ENCODE results near the gene ITGB7. TPM values are rescaled to one million over a fixed set of nuclear protein-coding genes. Genes with fewer than 3 reads are reported as not detected.

Gene ITGB7
- polyA plus RNA-seq, 3 donors from 2014 or later, result 289 to 390 (median 389) TPM

DNA sequence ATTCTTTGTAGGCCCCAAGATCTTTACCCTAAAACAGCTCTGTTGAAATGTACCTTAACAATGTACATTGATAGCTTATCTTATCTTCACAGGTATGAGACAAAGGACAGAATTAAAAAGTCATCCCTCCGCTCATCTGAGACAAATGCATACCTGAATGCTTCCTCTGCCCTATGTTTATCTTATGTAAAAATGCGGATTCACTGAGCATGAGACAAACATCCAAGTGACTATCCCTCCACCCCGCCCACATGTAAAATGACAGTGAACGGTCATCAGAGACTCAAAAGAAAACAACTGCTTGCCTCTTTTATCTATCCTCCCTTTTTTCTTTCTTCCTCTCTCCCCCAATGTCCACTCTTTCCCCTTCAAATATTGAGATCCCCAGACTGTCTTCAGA is 63.7 kb downstream of the ITGB7 start:
- Mint-ChIP-seq H3K4me3 (no peak overlapping the region), H3K36me3 (no peaks in the 10 kb centered on the region), H3K9me3 (peaks cover 0 to 2% (median 0%) of the 10 kb centered on the region in 6 donors), H3K27ac (no peak overlapping the region), H3K4me1 (no peaks in the 10 kb centered on the region), H3K27me3 (ENCODE audit: low read depth in 3 of 3) (peaks cover 0 to 5% (median 0%) of the 10 kb centered on the region in 3 donors)
- no peak for DNase-seq

Other genes starting within 250 kb of the ITGB7 start
- gene EIF4B, start 200.8 kb downstream of the ITGB7 start, polyA plus RNA-seq, result 10 to 100 TPM; 57.2 to 83.4 (median 69.2) TPM
- gene TNS2, start 157.2 kb downstream of the ITGB7 start, polyA plus RNA-seq, result not detected
- 10 to 100 TPM; 35.6 to 70.4 (median 59.6) TPM for gene SPRYD3, start 127.9 kb downstream of the ITGB7 start, polyA plus RNA-seq
- 1 to 10 TPM in 1 of 3 donors, under 1 TPM in 1, not detected in 1; 0.69 to 2.1 TPM for gene IGFBP6, start 109.6 kb downstream of the ITGB7 start, polyA plus RNA-seq
- not detected for gene SOAT2, start 103.8 kb downstream of the ITGB7 start, polyA plus RNA-seq
- gene ZNF740, start 26.5 kb downstream of the ITGB7 start, polyA plus RNA-seq, result 1 to 10 TPM; 2.0 to 5.1 (median 2.6) TPM
- 1 to 10 TPM in 2 of 3 donors, under 1 TPM in 1; 0.85 to 3.8 (median 2.6) TPM for gene CSAD, start 26.3 kb downstream of the ITGB7 start, polyA plus RNA-seq
- gene RARG, start 25.0 kb upstream of the ITGB7 start, polyA plus RNA-seq, result 10 to 100 TPM in 1 of 3 donors, 1 to 10 TPM in 2; 2.9 to 10.1 (median 4.7) TPM
- under 1 TPM in 1 of 3 donors, not detected in 2; 0.53 TPM for gene ESPL1, start 61.0 kb upstream of the ITGB7 start, polyA plus RNA-seq
- 1,000 to 10,000 TPM in 1 of 3 donors, 100 to 1,000 TPM in 2; 829 to 1,850 (median 845) TPM for gene PFDN5, start 88.3 kb upstream of the ITGB7 start, polyA plus RNA-seq
- gene MYG1, start 92.4 kb upstream of the ITGB7 start, polyA plus RNA-seq, result 10 to 100 TPM; 51.3 to 78.7 (median 64.0) TPM
- 10 to 100 TPM; 27.5 to 46.8 (median 46.0) TPM for gene AAAS, start 114.4 kb upstream of the ITGB7 start, polyA plus RNA-seq
- gene SP7, start 129.1 kb upstream of the ITGB7 start, polyA plus RNA-seq, result not detected
- 10 to 100 TPM in 1 of 3 donors, 1 to 10 TPM in 2; 3.4 to 12.2 (median 4.8) TPM for gene SP1, start 172.9 kb upstream of the ITGB7 start, polyA plus RNA-seq
- under 1 TPM in 1 of 3 donors, not detected in 2; 0.19 TPM for gene AMHR2, start 216.6 kb upstream of the ITGB7 start, polyA plus RNA-seq
- gene PRR13, start 234.5 kb upstream of the ITGB7 start, polyA plus RNA-seq, result 1,000 to 10,000 TPM in 1 of 3 donors, 100 to 1,000 TPM in 2; 527 to 1,019 (median 714) TPM
- 100 to 1,000 TPM in 1 of 3 donors, 10 to 100 TPM in 2; 79.2 to 102 (median 92.2) TPM for gene PCBP2, start 244.9 kb upstream of the ITGB7 start, polyA plus RNA-seq

Data from immature natural killer cell (primary cell).